ENCODE measurements around the gene PPP1R16B. TPM values are rescaled to one million over a fixed set of nuclear protein-coding genes. Genes with fewer than 3 reads are reported as not detected.

PPP1R16B gene
- total RNA-seq, 1 donor from 2014 or later = 46.9 TPM

DNA sequence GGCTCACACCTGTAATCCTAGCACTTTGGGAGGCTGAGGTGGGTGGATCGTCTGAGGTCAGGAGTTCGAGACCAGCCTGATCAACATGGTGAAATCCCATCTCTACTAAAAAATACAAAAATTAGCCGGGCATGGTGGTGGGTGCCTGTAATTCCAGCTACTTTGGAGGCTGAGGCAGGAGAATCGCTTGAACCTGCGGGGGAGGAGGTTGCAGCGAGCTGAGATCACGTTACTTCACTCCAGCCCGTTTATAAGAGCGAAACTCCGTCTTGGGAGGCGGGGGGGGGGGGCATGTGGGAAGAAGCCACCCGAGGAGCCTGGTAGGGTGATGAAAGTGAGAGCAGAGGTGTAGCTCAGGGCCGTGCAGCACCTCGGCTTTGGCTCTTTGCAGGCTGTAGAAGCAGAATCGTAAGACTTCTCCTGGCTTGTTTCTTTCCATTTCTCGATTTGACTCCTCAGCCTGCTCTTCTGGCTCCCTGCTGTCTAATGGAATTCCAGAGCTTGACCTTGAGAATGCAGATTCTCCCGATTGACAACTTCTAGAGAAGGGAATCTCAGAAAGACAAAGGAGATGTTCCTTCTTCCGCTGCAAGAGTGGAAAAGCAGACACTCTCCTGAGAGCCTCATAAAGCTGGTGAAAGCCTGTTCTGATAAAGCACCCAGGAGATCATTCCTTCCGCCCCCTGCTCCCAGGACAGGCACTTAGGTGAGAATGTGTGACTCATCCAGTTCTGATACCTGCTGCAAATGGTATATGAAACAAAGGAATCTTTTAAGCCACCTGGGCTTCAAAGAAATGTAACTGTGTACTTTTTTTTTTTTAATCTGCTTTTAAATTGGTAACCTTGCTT is 26.0 kb upstream of the PPP1R16B start:
- Mint-ChIP-seq H3K27ac (ENCODE audit: unreplicated experiment) (no peak overlapping the region), H3K4me1 (ENCODE audit: unreplicated experiment) (peaks cover 4% of the 10 kb centered on the region), H3K4me3 (ENCODE audit: unreplicated experiment) (no peak overlapping the region), H3K36me3 (ENCODE audit: low read depth, unreplicated experiment) (peaks cover 20% of the 10 kb centered on the region), H3K27me3 (ENCODE audit: unreplicated experiment) (peaks cover 2% of the 10 kb centered on the region), H3K9me3 (ENCODE audit: unreplicated experiment) (no peaks in the 10 kb centered on the region)
- DNase-seq (ENCODE audit: low spot score) = no peak
- TF ChIP-seq, protein P1, sequence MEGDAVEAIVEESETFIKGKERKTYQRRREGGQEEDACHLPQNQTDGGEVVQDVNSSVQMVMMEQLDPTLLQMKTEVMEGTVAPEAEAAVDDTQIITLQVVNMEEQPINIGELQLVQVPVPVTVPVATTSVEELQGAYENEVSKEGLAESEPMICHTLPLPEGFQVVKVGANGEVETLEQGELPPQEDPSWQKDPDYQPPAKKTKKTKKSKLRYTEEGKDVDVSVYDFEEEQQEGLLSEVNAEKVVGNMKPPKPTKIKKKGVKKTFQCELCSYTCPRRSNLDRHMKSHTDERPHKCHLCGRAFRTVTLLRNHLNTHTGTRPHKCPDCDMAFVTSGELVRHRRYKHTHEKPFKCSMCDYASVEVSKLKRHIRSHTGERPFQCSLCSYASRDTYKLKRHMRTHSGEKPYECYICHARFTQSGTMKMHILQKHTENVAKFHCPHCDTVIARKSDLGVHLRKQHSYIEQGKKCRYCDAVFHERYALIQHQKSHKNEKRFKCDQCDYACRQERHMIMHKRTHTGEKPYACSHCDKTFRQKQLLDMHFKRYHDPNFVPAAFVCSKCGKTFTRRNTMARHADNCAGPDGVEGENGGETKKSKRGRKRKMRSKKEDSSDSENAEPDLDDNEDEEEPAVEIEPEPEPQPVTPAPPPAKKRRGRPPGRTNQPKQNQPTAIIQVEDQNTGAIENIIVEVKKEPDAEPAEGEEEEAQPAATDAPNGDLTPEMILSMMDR (IDR thresholded peaks at IDR 0.05; ENCODE audit: unreplicated experiment) = no peak

DNA sequence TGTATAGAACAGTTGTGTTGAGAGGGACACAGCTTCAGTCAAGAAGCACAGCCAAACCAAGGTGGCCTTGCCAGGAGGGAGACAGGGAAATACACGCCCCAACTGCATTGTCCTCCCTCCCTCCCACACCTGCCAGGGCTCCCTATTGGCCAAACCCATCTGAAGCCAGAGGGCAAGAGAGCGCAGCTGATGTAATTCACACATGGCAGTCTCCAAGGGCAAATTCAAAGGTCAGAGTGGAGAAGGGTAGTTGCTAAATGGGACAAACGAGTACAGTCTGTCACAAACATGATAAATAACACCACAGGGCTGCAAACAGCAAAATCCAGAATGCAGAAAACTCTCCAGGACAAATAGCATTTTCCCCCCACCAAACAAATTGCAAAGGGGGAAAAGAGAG is 23.2 kb upstream of the PPP1R16B start:
- Mint-ChIP-seq H3K36me3 (ENCODE audit: low read depth, unreplicated experiment) (no peaks in the 10 kb centered on the region), H3K27ac (ENCODE audit: unreplicated experiment) (no peak overlapping the region), H3K27me3 (ENCODE audit: unreplicated experiment) (peaks cover 2% of the 10 kb centered on the region), H3K9me3 (ENCODE audit: unreplicated experiment) (no peaks in the 10 kb centered on the region), H3K4me1 (ENCODE audit: unreplicated experiment) (peaks cover 4% of the 10 kb centered on the region), H3K4me3 (ENCODE audit: unreplicated experiment) (no peak overlapping the region)
- TF ChIP-seq, protein P1 (IDR thresholded peaks at IDR 0.05; ENCODE audit: unreplicated experiment) = no peak
- no peak for DNase-seq (ENCODE audit: low spot score)

DNA sequence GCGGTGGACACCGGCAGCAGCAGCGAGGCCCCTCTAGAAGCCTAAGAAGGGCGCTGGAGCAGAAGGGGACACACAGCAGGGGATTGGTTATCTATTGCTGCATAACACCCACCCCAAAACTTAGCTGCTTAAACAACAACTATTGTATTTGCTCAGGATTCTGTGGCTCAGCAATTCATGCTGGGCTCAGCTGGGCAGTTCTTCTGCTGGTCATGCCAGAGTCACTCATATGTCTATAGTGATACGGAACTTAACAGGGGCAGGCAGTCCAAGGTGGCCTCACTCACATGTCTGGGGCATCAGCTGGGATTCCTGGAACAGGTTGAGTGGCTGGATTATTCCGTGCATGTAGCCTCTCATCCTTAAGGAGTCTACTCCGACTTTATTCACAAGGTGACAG is 17.6 kb upstream of the PPP1R16B start:
- TF ChIP-seq, protein P1 (IDR thresholded peaks at IDR 0.05; ENCODE audit: unreplicated experiment) = no peak
- Mint-ChIP-seq H3K4me3 (ENCODE audit: unreplicated experiment) (no peak overlapping the region), H3K27ac (ENCODE audit: unreplicated experiment) (no peak overlapping the region), H3K27me3 (ENCODE audit: unreplicated experiment) (no peaks in the 10 kb centered on the region), H3K4me1 (ENCODE audit: unreplicated experiment) (no peaks in the 10 kb centered on the region), H3K9me3 (ENCODE audit: unreplicated experiment) (no peaks in the 10 kb centered on the region), H3K36me3 (ENCODE audit: low read depth, unreplicated experiment) (no peaks in the 10 kb centered on the region)
- no peak for DNase-seq (ENCODE audit: low spot score)

DNA sequence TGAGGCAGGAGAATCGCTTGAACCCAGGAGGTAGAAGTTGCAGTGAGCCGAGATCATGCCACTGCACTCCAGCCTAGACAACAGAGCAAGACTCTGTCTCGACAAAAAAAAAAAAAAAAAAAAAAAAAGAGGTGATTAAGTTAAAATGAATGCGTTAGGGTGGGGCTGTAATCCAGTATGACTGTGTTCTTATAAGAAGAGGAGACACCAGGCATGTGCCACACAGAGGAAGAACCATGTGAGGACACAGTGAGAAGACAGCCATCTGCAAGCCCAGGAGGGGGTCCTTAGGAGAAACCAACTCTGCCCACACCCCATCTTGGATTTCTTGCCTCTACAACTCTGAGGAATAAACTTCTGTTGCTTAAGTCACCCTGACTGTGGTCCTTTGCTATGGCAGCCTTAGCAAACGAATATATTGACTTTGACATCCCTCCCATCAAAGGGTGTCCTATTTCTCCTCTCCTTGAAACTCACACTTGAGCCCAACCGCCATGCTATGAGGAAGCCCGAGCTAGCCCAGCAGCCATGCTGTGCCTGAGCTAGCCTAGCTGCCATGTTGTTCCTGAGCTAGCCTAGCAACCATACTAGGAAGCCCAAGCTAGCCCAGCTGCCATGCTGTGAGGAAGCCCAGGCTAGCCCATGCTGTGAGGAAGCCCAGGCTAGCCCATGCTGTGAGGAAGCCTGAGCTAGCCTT is 15.8 kb upstream of the PPP1R16B start:
- no peak overlapping the region for H3K27ac Mint-ChIP-seq (ENCODE audit: unreplicated experiment)
- H3K4me1 Mint-ChIP-seq (ENCODE audit: unreplicated experiment) = no peaks in the 10 kb centered on the region
- no peaks in the 10 kb centered on the region for H3K36me3 Mint-ChIP-seq (ENCODE audit: low read depth, unreplicated experiment)
- H3K27me3 Mint-ChIP-seq (ENCODE audit: unreplicated experiment) = no peaks in the 10 kb centered on the region
- no peak for DNase-seq (ENCODE audit: low spot score)
- TF ChIP-seq, protein P1 (IDR thresholded peaks at IDR 0.05; ENCODE audit: unreplicated experiment) = no peak
- H3K4me3 Mint-ChIP-seq (ENCODE audit: unreplicated experiment) = no peak overlapping the region
- no peaks in the 10 kb centered on the region for H3K9me3 Mint-ChIP-seq (ENCODE audit: unreplicated experiment)
